Neural progenitor cell (in vitro differentiated cells): ENCODE results near the gene HPCA.

Source experiments
- CTCF ChIP-seq: fragments of 200-600 bp; sonication (generic); IDR thresholded peaks from 2 replicates; pipeline ENCODE4 v1.5.1; 2017; ENCODE audit warnings: antibody characterized with exemption, mild to moderate bottlenecking
- EZH2 ChIP-seq: fragments of 200-600 bp; sonication (generic); IDR thresholded peaks from 2 replicates; pipeline ENCODE4 v1.6.1; 2017; ENCODE audit warnings: antibody characterized with exemption, mild to moderate bottlenecking, moderate library complexity
- EZH2phosphoT487 ChIP-seq: fragments of 200-600 bp; sonication (generic); IDR thresholded peaks from 2 replicates; pipeline ENCODE4 v1.6.1; 2017; ENCODE audit warnings: antibody characterized with exemption

- TF ChIP-seq CTCF = no peak
- TF ChIP-seq EZH2phosphoT487 = no peak
- TF ChIP-seq EZH2 = no peak
Observed at GRCh38 chr1:32867151-32867550, 19.1 kb upstream of the HPCA start.
